Hindlimb muscle (tissue), 1 donor: Measurements from ENCODE around the gene SCRT2. TPM values are rescaled to one million over a fixed set of nuclear protein-coding genes. Genes with fewer than 3 reads are reported as not detected.
"Not testable (repeated sequence)": the region's sequence is repeated elsewhere in the genome, so short reads cannot be mapped to it uniquely, and the experiment has no call there.

ENCODE experiments used
- DNase-seq: peaks from one replicate; pipeline ENCODE4 v3.0.0-alpha.2; 2013
- polyA plus RNA-seq: library from polyadenylated mRNA; unstranded; fragments of 120-200 nt; gene quantifications from one replicate; pipeline ENCODE4 v1.2.1, GENCODE V29; 2013; ENCODE audit not compliant: insufficient read length

Gene SCRT2
- polyA plus RNA-seq, 1 donor = not detected

GRCh38 chr20:699811-700338 lies 24.3 kb upstream of the SCRT2 start:
- DNase-seq = no peak

GRCh38 chr20:699342-699741 lies 23.7 kb upstream of the SCRT2 start:
- no peak for DNase-seq

GRCh38 chr20:698276-698675 lies 22.7 kb upstream of the SCRT2 start:
- no peak for DNase-seq

DNA sequence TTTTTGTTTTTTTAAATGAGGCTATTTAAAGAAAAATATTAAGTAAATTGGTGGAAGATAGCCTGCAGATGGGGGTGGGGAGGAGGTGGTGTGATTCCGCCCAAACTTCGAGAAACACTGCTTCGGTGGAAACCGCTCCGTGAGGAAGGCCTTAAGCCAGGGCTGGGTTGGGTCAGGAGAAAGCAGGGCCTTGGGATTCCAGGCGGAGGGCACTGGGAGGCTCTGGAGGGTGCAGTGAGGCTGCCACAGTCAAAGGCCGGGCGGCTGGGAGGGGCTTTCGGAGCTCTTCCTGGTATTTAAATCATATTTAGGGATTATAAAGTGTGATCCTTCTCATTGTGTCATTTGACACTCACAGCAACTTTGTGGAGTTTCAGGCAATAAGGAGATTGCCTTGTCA lies 22.2 kb upstream of the SCRT2 start:
- no peak for DNase-seq

DNA sequence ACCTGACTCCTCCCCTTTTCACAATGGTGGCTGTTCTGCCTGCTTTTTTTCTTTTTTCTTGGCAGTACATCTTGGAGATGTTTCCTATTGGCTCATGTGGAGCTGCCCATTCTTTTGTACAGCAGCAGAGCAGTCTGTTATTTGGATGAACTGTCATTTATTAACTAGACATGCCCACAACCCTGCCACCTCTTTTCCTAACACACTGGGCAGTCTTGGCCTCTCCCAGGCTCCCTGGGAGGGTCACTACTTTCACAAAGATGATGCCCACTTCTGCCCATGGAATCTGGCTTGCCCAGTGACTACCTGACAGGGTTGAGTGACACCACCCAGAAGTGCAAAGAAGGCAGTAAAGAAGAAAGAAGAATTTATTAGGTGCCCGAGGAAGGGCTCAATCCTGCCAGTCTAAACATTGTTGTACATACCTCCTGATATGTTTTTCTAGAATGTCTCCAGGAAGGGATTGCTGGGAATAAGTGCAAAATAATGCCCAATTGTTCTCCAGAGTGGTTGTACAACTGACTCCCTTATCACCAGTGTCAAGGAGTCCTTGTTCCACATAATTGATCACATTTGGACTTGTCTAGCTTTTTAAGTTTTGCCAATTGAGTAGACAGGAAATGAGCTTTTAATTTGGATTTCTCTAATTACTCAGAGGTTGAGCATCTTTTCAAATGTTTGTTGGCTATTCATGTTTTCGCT lies 19.7 kb upstream of the SCRT2 start:
- no peak for DNase-seq

DNA sequence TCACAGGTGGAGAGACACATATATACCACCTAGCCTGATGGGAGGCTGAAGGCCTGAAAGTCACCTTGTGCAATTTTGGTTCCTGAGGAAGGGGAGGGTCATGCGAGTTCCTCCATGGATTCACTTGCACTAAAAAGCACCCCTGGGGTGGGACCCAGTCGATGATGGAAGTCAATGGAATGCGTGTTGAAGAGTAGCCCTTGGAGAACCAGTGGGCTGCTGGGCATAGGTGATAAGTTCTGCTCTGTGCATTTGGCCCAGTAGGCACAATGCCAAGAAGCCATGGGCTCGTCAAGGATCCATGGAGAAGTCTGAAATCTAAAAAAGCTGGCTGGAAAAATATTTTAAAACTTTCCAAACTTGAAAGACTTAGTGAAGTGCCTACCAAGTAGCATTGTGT lies 18.9 kb upstream of the SCRT2 start:
- no peak for DNase-seq

DNA sequence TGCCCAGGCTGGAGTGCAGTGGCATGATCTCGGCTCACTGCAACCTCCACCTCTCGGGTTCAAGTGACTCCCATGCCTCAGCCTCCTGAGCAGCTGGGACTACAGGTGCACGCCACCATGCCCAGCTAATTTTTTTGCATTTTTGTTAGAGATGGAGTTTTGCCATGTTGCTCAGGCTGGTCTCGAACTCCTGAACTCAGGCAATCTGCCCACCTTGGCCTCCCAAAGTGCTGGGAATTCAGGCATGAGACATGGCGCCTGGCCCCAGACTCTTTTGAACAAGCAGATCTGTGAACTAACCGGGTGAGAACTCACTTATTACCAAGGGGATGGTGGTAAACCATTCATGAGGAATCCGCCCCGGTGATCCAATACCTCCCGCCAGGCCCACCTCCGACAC lies 18.2 kb upstream of the SCRT2 start:
- not testable (repeated sequence) for DNase-seq

GRCh38 chr20:692044-692443 lies 16.4 kb upstream of the SCRT2 start:
- DNase-seq = no peak

DNA sequence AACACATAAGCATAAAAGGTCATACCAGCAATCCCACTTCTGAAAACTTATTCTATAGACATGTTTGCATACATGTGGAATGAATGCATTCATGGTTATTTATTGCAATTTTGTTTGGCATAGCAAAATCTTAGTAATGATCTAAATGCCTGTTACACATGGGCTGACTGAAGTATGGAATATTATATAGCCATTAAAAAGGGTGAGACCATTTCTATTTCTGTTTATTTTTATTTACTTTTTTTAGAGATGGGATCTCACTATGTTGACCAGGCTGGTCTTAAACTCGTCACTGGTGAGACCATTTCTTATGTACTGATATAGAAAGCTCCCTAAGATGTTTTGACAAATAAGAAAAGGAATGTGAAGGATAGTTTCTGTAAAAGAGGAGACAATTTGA lies 14.3 kb upstream of the SCRT2 start:
- no peak for DNase-seq

DNA sequence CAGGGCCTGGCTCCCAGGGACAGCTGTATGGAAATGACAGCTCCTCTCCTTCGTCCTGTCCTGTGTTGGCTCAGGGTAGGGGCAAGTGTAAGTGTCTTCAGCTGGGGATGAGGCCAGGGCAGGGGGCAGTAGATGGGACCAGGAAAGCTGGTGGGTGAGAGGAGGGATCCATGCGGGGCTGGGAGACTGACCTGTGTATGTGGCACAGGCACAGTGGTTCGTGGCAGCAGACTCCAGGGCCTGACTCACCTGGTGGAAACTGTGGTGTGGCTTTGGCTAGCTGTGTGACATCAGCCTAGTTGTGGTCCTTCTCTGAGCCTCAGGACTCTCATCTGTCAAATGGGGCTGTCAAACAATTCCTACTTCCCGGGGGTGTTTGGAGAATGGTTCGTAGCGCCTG lies 13.7 kb upstream of the SCRT2 start:
- no peak for DNase-seq

- DNase-seq = no peak
Observed at GRCh38 chr20:688809-689212, 13.2 kb upstream of the SCRT2 start.

DNA sequence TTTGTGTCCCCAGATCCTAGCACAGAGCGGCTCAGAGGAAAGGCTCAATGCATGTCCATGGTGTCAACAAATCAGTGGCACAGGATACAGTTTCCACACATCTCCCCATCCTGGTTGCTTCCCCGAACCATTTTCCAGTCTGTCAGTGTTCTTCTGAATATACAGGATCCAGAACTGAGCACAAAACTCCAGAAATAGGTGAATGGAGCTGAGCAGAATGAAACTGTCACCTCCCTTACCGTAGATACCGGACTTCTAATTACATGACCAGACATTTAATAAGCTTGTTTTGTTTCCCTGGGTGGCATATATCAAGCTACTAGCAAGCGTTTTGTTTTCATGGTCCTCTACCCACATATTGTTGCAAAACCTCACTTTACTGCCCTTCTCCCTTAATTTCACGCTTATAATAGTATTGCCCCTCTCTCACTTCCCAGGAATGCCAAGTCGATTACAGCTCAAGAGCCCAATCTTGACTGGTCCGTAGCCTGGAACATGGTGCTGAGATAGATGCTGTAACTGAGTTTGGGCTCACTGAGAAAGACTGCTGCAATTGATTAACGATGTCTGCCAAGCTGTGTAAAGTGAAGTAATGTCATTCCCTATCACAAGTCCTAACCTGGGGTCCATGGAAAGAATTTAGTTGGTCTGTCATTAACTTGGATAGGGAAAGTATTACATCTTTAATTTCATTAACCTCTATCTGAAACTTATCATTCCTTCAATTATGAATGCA lies 12.0 kb upstream of the SCRT2 start:
- DNase-seq = no peak

GRCh38 chr20:684676-685319 lies 9.2 kb upstream of the SCRT2 start:
- DNase-seq = no peak

- DNase-seq = no peak
Observed at GRCh38 chr20:682123-682522, 6.5 kb upstream of the SCRT2 start.

- no peak for DNase-seq
Observed at GRCh38 chr20:680638-681187, 5.1 kb upstream of the SCRT2 start.

DNA sequence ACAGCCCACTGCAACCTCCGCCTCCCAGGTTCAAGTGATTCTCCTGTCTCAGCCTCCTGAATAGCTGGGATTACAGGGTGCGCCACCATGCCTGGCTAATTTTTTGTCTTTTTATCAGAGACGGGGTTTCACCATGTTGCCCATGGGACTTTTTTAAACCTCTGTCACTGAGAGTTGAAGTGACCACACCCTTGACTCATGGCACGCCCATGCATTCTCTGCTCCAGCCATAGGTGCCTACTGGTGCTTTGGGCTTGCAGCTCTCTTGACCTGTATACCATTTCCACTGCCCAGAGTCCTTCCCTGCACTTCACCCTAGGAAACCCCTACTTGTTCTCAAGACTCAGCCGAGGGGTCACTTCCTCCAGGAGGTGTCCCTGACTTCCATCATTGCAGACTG lies 2.4 kb upstream of the SCRT2 start:
- no peak for DNase-seq

GRCh38 chr20:676967-677366 lies 1.4 kb upstream of the SCRT2 start:
- no peak for DNase-seq

DNA sequence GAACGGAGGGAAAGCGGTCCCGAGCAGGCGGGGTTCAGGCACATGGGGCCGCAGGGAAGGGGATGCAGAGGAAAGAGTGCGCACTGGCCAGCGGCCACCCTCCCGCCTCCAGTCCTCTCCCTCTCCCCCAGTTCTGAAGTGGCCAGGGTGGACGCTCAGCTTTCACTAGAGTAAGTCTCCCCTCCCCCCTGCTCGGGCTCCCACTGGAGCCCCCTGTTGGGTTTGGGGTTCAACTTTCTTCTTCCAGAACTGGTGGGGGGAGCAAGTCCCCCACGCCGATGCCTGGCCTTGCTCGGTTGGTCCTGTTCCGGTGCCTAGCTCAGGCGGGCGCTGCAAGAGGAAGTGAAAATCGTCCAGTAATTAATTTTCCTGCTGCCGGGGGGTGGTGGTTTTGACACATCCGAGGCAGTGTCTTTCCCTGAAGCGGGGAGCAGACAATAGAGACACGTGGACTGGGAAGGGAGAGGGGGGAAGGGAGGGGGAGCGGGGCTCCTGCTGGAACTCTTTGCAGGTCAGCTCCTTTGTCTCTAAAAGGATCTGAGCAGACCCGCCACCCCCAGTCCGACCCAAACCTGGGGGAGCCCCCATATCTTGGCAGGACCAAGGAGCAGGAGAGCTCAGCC lies 824 bp upstream of the SCRT2 start:
- DNase-seq = no peak

DNA sequence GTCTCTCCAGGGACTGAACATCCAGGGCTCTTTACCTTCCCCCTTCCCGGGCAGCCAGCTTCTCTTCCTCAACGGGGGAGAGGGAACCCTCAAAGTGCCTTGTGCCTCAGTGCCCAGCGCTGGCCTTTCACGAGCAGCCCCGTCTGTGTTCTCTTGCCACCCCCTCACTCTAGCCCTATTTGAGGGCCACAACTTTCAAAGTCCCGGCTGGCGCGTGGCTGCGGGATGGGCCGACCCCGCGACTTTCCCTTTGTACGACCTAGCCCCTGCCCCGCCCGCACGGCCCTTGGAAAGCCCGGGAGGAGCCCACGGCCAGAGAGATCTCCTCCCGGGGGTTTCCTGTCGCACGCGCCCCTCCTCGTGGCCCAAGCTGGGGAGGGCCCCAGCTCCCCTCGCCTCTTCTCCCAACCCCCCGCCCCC lies 559 bp downstream of the SCRT2 start:
- DNase-seq = no peak

DNA sequence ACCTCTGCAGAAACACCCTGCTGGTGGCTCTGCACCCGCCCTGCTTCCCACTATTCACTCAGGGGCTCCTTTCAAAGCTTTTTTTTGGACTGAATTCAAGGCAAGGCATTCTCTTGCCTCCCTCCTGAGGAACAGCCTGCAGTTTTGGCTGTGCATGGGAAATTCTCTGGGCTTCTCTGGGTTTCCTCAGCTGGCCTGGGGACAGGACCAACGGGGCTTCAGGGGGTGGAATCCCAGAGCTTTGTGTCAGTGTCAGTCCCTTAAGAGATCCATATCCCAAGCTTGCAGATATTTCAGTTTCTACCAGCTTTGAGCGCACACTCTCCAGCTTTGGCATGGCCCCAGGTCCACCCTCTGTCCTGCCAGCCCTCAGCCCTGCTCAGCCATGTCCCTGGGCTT lies 2.0 kb downstream of the SCRT2 start:
- no peak for DNase-seq

GRCh38 chr20:672963-673602 lies 2.5 kb downstream of the SCRT2 start:
- no peak for DNase-seq
